ENCODE measurements around the gene PLB1. TPM values are rescaled to one million over a fixed set of nuclear protein-coding genes. Genes with fewer than 3 reads are reported as not detected.

PLB1 gene
- total RNA-seq, 1 experiment from 2014 or later: 0.40 TPM

- Histone ChIP-seq H3K9ac (ENCODE audit: low read length) (peak overlapping the region; percentile 56), H3K9me2 (replicated peaks; ENCODE audit: low read length) (no peaks in the 10 kb centered on the region), H3K4me2 (ENCODE audit: low read length) (peak overlapping the region; percentile 62), H3K79me2 (ENCODE audit: low read length) (no peaks in the 10 kb centered on the region), H3K4me1 (ENCODE audit: insufficient read depth, low read length) (peaks cover 51% of the 10 kb centered on the region), H3F3A (ENCODE audit: low read length, unreplicated experiment) (no peaks in the 10 kb centered on the region), H3K36me3 (ENCODE audit: low read depth, low read length) (no peaks in the 10 kb centered on the region), H3K27me3 (ENCODE audit: low read length) (no peaks in the 10 kb centered on the region), H3K27ac (ENCODE audit: low read length) (peak overlapping the region; percentile 87), H4K20me1 (ENCODE audit: low read length) (no peaks in the 10 kb centered on the region), H3K4me3 (ENCODE audit: low read length) (peak overlapping the region; percentile 11; the same call in 1 of the 2 replicates), H3K9me3 (ENCODE audit: low read length) (no peaks in the 10 kb centered on the region), H2AFZ (ENCODE audit: low read length) (peak overlapping the region; percentile 18; the same call in 1 of the 2 replicates)
- TF ChIP-seq CTCF (conservative IDR thresholded peaks at IDR 0.05; ENCODE audit: low read depth, low read length): peak; percentile 80
- TF ChIP-seq EZH2 (IDR thresholded peaks at IDR 0.05; ENCODE audit: low read length, unreplicated experiment): no peak
- TF ChIP-seq EZH2phosphoT487 (IDR thresholded peaks at IDR 0.05; ENCODE audit: borderline replicate concordance, low read length): no peak
- ChIA-PET POLR2A (ENCODE audit: unreplicated experiment) (interaction anchor here (0.6 kb wide), 1 partner anchor 42 kb away, joined by 7 read pairs; no protein-coding TSS in a partner anchor), CTCF (interaction anchor here (0.7 to 1.4 kb wide), 5 partner anchors 12 to 130 kb away, joined by 4 to 11 read pairs (median 5); partner anchors contain the start of gene PPP1CB)
- DNase-seq: peak; percentile 92
- intact Hi-C loops (cut with micrococcal nuclease): loop anchor here (1.0 to 2.0 kb wide), 5 partner anchors 11 to 132 kb away; no protein-coding TSS in a partner anchor
- no TSS peak for BruUV-seq (replicated peaks)
- ATAC-seq: peak; percentile 98
These were observed 125.6 kb downstream of the PLB1 start for GRCh38 chr2:28621172-28622100.

- no peak for TF ChIP-seq EZH2phosphoT487 (IDR thresholded peaks at IDR 0.05; ENCODE audit: borderline replicate concordance, low read length)
- TF ChIP-seq EZH2 (IDR thresholded peaks at IDR 0.05; ENCODE audit: low read length, unreplicated experiment): no peak
- no peak for TF ChIP-seq CTCF (conservative IDR thresholded peaks at IDR 0.05; ENCODE audit: low read depth, low read length)
- peaks cover 51% of the 10 kb centered on the region for H3K4me1 ChIP-seq (ENCODE audit: insufficient read depth, low read length)
- intact Hi-C loops (cut with micrococcal nuclease): no loop called here
- ATAC-seq (no peak), DNase-seq (no peak)
- H3K36me3 ChIP-seq (ENCODE audit: low read depth, low read length): no peaks in the 10 kb centered on the region
- H3F3A ChIP-seq (ENCODE audit: low read length, unreplicated experiment): no peaks in the 10 kb centered on the region
- no peaks in the 10 kb centered on the region for H3K9me2 ChIP-seq (replicated peaks; ENCODE audit: low read length)
- H3K9ac ChIP-seq (ENCODE audit: low read length): peak overlapping the region; percentile 42
- H3K27ac ChIP-seq (ENCODE audit: low read length): peak overlapping the region; percentile 87
- no peaks in the 10 kb centered on the region for H3K79me2 ChIP-seq (ENCODE audit: low read length)
- H4K20me1 ChIP-seq (ENCODE audit: low read length): no peaks in the 10 kb centered on the region
- no peak overlapping the region for H2AFZ ChIP-seq (ENCODE audit: low read length)
- H3K9me3 ChIP-seq (ENCODE audit: low read length): no peaks in the 10 kb centered on the region
- no TSS peak for BruUV-seq (replicated peaks)
- peak overlapping the region; percentile 26 for H3K4me2 ChIP-seq (ENCODE audit: low read length)
- ChIA-PET CTCF (interaction anchor here (1.2 kb wide), 1 partner anchor 12 kb away, joined by 4 read pairs; no protein-coding TSS in a partner anchor), POLR2A (ENCODE audit: unreplicated experiment) (no interaction called here)
- H3K4me3 ChIP-seq (ENCODE audit: low read length): no peak overlapping the region
- H3K27me3 ChIP-seq (ENCODE audit: low read length): no peaks in the 10 kb centered on the region
These were observed 126.2 kb downstream of the PLB1 start for GRCh38 chr2:28622101-28622499.
